Measurements from ENCODE around the gene MARCO.

DNA sequence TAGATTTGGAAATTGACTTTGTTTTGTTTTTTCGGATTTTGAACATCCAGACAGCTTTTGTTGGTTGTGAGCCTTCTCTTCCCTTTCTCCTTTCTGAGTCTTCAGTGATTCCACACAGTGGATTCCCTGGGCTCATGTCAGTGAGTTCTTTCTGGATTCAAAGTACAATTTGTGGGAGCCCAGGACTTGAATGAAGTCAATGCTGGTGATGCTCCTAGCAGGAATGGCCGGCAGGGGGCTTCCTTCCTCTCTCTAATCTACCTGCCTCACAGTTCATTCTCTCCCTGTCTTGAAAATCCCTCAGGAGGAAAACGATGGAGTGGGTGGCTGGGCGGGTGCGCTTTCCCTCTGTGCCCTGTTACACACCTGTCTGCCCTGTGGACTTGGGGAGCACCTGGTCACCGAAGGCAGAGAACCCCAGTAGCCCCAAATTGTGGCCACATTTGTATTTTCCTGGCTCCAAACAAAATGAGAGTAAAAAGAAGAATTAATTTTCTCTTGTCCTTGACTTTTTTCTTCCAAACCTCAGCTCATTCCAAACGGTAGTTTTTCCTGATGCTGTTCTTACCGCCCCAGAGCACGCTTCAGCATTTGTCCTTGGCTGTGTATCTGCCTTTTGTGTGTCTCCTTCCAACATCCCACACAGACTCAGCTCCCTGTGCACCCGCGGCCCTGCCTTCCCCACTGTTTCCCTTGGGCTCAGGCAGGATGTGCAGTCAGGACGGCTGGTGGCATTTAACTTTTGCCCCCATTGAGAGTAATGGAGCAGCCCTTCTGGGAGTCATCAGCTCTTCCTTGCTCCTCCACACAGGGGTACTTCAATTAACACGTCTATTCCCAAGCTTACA is 86.6 kb downstream of the MARCO start:
- TF ChIP-seq, protein P1, sequence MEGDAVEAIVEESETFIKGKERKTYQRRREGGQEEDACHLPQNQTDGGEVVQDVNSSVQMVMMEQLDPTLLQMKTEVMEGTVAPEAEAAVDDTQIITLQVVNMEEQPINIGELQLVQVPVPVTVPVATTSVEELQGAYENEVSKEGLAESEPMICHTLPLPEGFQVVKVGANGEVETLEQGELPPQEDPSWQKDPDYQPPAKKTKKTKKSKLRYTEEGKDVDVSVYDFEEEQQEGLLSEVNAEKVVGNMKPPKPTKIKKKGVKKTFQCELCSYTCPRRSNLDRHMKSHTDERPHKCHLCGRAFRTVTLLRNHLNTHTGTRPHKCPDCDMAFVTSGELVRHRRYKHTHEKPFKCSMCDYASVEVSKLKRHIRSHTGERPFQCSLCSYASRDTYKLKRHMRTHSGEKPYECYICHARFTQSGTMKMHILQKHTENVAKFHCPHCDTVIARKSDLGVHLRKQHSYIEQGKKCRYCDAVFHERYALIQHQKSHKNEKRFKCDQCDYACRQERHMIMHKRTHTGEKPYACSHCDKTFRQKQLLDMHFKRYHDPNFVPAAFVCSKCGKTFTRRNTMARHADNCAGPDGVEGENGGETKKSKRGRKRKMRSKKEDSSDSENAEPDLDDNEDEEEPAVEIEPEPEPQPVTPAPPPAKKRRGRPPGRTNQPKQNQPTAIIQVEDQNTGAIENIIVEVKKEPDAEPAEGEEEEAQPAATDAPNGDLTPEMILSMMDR (IDR thresholded peaks at IDR 0.05), result peak; percentile 80
- TF ChIP-seq POLR2AphosphoS5 (IDR thresholded peaks at IDR 0.05; ENCODE audit: low read depth, low read length), result no peak
